K562 (cell line): ENCODE measurements around the gene TLR3. TPM values are rescaled to one million over a fixed set of nuclear protein-coding genes. Genes with fewer than 3 reads are reported as not detected.

ENCODE experiments used
- ATAC-seq: fragments of 200-7000 bp; cut with Tn5 transposase; 3 replicates; pipeline ENCODE4 v1.9.1; 2020; ENCODE audit warnings: moderate library complexity
- Bru-seq: library from RNA; stranded (reverse); fragments of 400-500 nt; gene quantifications from one replicate; lab custom pipeline; 2021; lab: Mats Ljungman, UMichigan
- BruChase-seq, 2 experiments: library from RNA; stranded (reverse); fragments of 400-500 nt; gene quantifications; one replicate each; lab custom pipeline; 2021; lab: Mats Ljungman, UMichigan
- BruUV-seq: library from RNA; stranded (reverse); fragments of 400-500 nt; replicated peaks from 2 replicates; lab custom pipeline; 2021; lab: Mats Ljungman, UMichigan
- CTCF ChIA-PET: fragments of 300-600 bp; formaldehyde crosslinking; extraction: SDS; loops from one replicate; lab custom pipeline; 2021; ENCODE audit warnings: low intra/inter-chr PET ratio; lab: Yijun Ruan, JAX
- POLR2A ChIA-PET: fragments of 300-600, 350-650 bp; sonication (Branson Sonifier 250); formaldehyde crosslinking; extraction: SDS; loops from one replicate; lab custom pipeline; 2021; ENCODE audit warnings: antibody characterized with exemption, inconsistent platforms; lab: Yijun Ruan, JAX
- DNase-seq, 4 experiments: peaks; one replicate each; pipeline versions ENCODE4 v3.0.0 to v3.0.0-alpha.2; 2011 to 2018; ENCODE audit warnings: low spot score in 3 of 4, mixed read lengths in 3 of 4; ENCODE audit errors: extremely low read depth in 1 of 4
- FAIRE-seq: peaks from 2 replicates; lab custom pipeline; 2011; peaks lifted over from hg19 to GRCh38; lab: Jason Lieb, UNC
- H2AFZ ChIP-seq: 2 replicates; pipeline ENCODE4 v1.6.0; 2011; ENCODE audit warnings: low read depth, low read length, control low read depth, inconsistent platforms
- H3K27ac ChIP-seq: fragments of 200-600 bp; 3 replicates; pipeline ENCODE4 v1.8.0; 2011; ENCODE audit warnings: low read depth, mild to moderate bottlenecking, control low read depth, inconsistent platforms, low read length, moderate library complexity, mixed read lengths; ENCODE audit errors: extremely low read depth
- H3K27me3 ChIP-seq, 2 experiments: fragments of 300-600 bp in 1 of 2; 2 replicates in 1 of 2; 3 replicates in 1 of 2; pipeline versions ENCODE4 v1.6.0 to v1.8.0; 2011; ENCODE audit warnings: inconsistent platforms in 2 of 2, low read length in 2 of 2, mild to moderate bottlenecking in 1 of 2, mixed read lengths in 1 of 2, moderate library complexity in 1 of 2; ENCODE audit not compliant: control insufficient read depth in 2 of 2, insufficient read depth in 2 of 2
- H3K36me3 ChIP-seq: fragments of 300-600 bp; 3 replicates; pipeline ENCODE4 v1.8.0; 2011; ENCODE audit warnings: mild to moderate bottlenecking, low read length, inconsistent platforms; ENCODE audit not compliant: control insufficient read depth, insufficient read depth
- H3K4me1 ChIP-seq, 2 experiments: fragments of 200-600 bp in 1 of 2; replicated peaks in 1 of 2; 2 replicates in 1 of 2; 3 replicates in 1 of 2; pipeline versions ENCODE4 v1.5.1 to v1.8.0; 2011; ENCODE audit warnings: inconsistent platforms in 2 of 2, low read length in 2 of 2, mild to moderate bottlenecking in 1 of 2, mixed read lengths in 1 of 2, moderate library complexity in 1 of 2; ENCODE audit not compliant: control insufficient read depth in 2 of 2, insufficient read depth in 2 of 2
- H3K4me2 ChIP-seq: 2 replicates; pipeline ENCODE4 v1.6.1; 2011; ENCODE audit warnings: low read length, control low read depth, inconsistent platforms, mixed read lengths; ENCODE audit not compliant: insufficient read depth
- H3K4me3 ChIP-seq: fragments of 200-600 bp; sonication (generic), shearing (Covaris generic); 2 replicates; pipeline ENCODE4 v1.5.1; 2016; ENCODE audit warnings: control low read depth, inconsistent platforms
- H3K79me2 ChIP-seq: fragments of 200-600 bp; 3 replicates; pipeline ENCODE4 v1.8.0; 2011; ENCODE audit warnings: low read length, inconsistent platforms; ENCODE audit not compliant: control insufficient read depth, insufficient read depth
- H3K9ac ChIP-seq, 2 experiments: 2 replicates each; pipeline versions ENCODE4 v1.6.0 to v1.6.1; 2011; ENCODE audit warnings: low read depth in 2 of 2, low read length in 2 of 2, control low read depth in 1 of 2, inconsistent platforms in 1 of 2, mild to moderate bottlenecking in 1 of 2, mixed read lengths in 1 of 2; ENCODE audit not compliant: insufficient read depth in 1 of 2
- H3K9me1 ChIP-seq: one replicate; pipeline ENCODE4 v1.6.0; 2011; ENCODE audit warnings: inconsistent platforms, mild to moderate bottlenecking, low read length, moderate library complexity; ENCODE audit not compliant: control insufficient read depth, insufficient read depth
- H3K9me3 ChIP-seq: replicated peaks from 2 replicates; pipeline ENCODE4 v1.5.1; 2011; ENCODE audit warnings: low read depth, low read length, inconsistent platforms; ENCODE audit not compliant: control insufficient read depth, insufficient read depth
- H4K20me1 ChIP-seq: replicated peaks from 2 replicates; pipeline ENCODE4 v1.6.1; 2011; ENCODE audit warnings: low read length, inconsistent platforms, mixed read lengths; ENCODE audit not compliant: control insufficient read depth, insufficient read depth
- ATF7 ChIP-seq: fragments of 450-650 bp; IDR thresholded peaks from 2 replicates; pipeline ENCODE4 v1.7.1; 2014; ENCODE audit warnings: mild to moderate bottlenecking, moderate library complexity
- ZNF184 ChIP-seq: sonication (generic); formaldehyde crosslinking; IDR thresholded peaks from 2 replicates; pipeline ENCODE4 v1.5.0; 2020; ENCODE audit warnings: missing genetic modification reagents
- WGBS: fragments of 100-300 bp; shearing (Covaris generic); methylation state at CpG from one replicate; pipeline ENCODE4 v1.1.6; 2016; ENCODE audit warnings: low coverage, mixed read lengths; ENCODE audit not compliant: insufficient coverage; ENCODE audit errors: missing lambda C conversion rate; 5-methylcytosine and 5-hydroxymethylcytosine counted together
- in situ Hi-C: fragments of 300-500 bp; cut with MboI; formaldehyde crosslinking; loops from 4 replicates; pipeline ENCODE4 v1.15.0; 2018; ENCODE audit warnings: inconsistent platforms, mixed read lengths
- intact Hi-C: fragments of 100-400 bp; cut with micrococcal nuclease; formaldehyde crosslinking; loops from 2 replicates; pipeline ENCODE4 v1.14.2; 2022
- long read RNA-seq, 3 experiments: library from polyadenylated mRNA in 2 of 3; library from RNA in 1 of 3; unstranded in 2 of 3; stranded (forward) in 1 of 3; transcript quantifications; one replicate each; pipeline ENCODE4 v2.0.0, GENCODE V29; 2019 to 2022
- polyA minus RNA-seq, 3 experiments: library from RNA; depleted of rRNA, polyadenylated mRNA; stranded (reverse); fragments of >200 nt; gene quantifications; 2 replicates each; pipeline ENCODE4 v1.2.3, GENCODE V29; 2011
- polyA plus RNA-seq, 8 experiments: library from polyadenylated mRNA; depleted of rRNA in 4 of 8; stranded (reverse) in 5 of 8; unstranded in 3 of 8; fragments of >200 nt; fragmentation: Nextera tagmentation in 2 of 8; fragmentation: Illumina TruSeq in 1 of 8; extraction: Ambion mirVana in 2 of 8; extraction: Trizol in 1 of 8; gene quantifications; 2 replicates each; pipeline versions ENCODE4 v1.2.1 to v1.2.3, GENCODE V29; 2011 to 2014; ENCODE audit warnings: inconsistent platforms in 1 of 8, missing spikeins in 1 of 8
- total RNA-seq, 7 experiments: library from RNA; depleted of rRNA in 6 of 7; stranded (reverse); fragments of >200 nt in 6 of 7; fragmentation: Illumina TruSeq in 2 of 7; extraction: Trizol in 2 of 7; gene quantifications; 2 replicates each; pipeline versions ENCODE4 v1.2.1 to v1.2.3, GENCODE V29; 2011 to 2021; ENCODE audit warnings: low replicate concordance in 1 of 7
- TF ChIP-seq, protein P1 (sequence below): fragments of 450-650 bp; IDR thresholded peaks from 2 replicates; pipeline ENCODE4 v1.6.1; 2018; ENCODE audit not compliant: partially characterized antibody

TLR3 gene
- total RNA-seq (2011; cell fraction: chromatin; rRNA removed; ENCODE audit: low replicate concordance) = not detected in 2 replicates
- not detected in 2 replicates for total RNA-seq (2011; cell fraction: nucleolus; rRNA removed)
- total RNA-seq (2011; cell fraction: nucleoplasm; rRNA removed) = not detected in 2 replicates
- total RNA-seq (2014; rRNA removed) (not detected in 2 replicates), total RNA-seq (2014; rRNA removed; fragmentation: Illumina TruSeq; extraction: Trizol) (0.13 TPM in 1 of 2 replicates, not detected in the other), total RNA-seq (2015; rRNA removed; fragmentation: Illumina TruSeq; extraction: Trizol) (not detected in 2 replicates), total RNA-seq (2021) (not detected in 2 replicates), polyA plus RNA-seq (2011; rRNA removed) (not detected in 2 replicates), polyA plus RNA-seq (2014; fragmentation: Illumina TruSeq; extraction: Trizol) (not detected in 2 replicates), polyA plus RNA-seq (2014; fragmentation: Nextera tagmentation; extraction: Ambion mirVana) (under 1 TPM in 1 of 2 experiments, not detected in 1; 0.01 TPM), polyA plus RNA-seq (2014; rRNA removed) (0.05 TPM in 1 of 2 replicates, not detected in the other), polyA minus RNA-seq (2011; rRNA and poly(A)+ RNA removed) (not detected in 2 replicates), Bru-seq, nascent RNA (not detected), BruChase-seq, experiment 1, labeled RNA remaining after a 2-hour chase (percentile 13 among the genes with signal in this experiment), BruChase-seq, experiment 2, labeled RNA remaining after a 6-hour chase (percentile 14 among the genes with signal in this experiment)
- polyA plus RNA-seq (2011; cell fraction: cytosol; rRNA removed) = not detected in 2 replicates
- 0.07 TPM in 1 of 2 replicates, not detected in the other for polyA plus RNA-seq (2011; cell fraction: nucleus; rRNA removed)
- polyA plus RNA-seq (2012) = 0.07 TPM in 1 of 2 replicates, not detected in the other
- polyA minus RNA-seq (2011; cell fraction: cytosol; rRNA and poly(A)+ RNA removed) = not detected in 2 replicates
- polyA minus RNA-seq (2011; cell fraction: nucleus; rRNA and poly(A)+ RNA removed) = not detected in 2 replicates
- long read RNA-seq, experiment 1 = 0 reads
- long read RNA-seq, experiment 2 = 0 reads
- long read RNA-seq, experiment 3 = 0 reads

GRCh38 chr4:186068581-186069348, at the start of gene TLR3:
TSS of gene TLR3 (plus strand) at chr4:186069156. CDS start at chr4:186076620, 7,464 bp downstream.
- Histone ChIP-seq H3K9ac (no peak within 1 kb of the TSS), H3K9me3 (no peaks in the 10 kb centered on the region), H3K79me2 (no peaks in the 10 kb centered on the region), H3K4me2 (peak within 1 kb of the TSS; percentile 54), H3K4me3 (no peak within 1 kb of the TSS), H3K27ac (no peak within 1 kb of the TSS), H2AFZ (no peak within 1 kb of the TSS; the same call in 1 of the 2 replicates), H3K27me3 (peaks cover 0 to 5% of the 10 kb centered on the region in 2 experiments; a peak in 2 of 5 replicates), H3K36me3 (no peaks in the 10 kb centered on the region), H3K9me1 (no peaks in the 10 kb centered on the region), H4K20me1 (no peaks in the 10 kb centered on the region), H3K4me1 (no peaks in the 10 kb centered on the region)
- TF ChIP-seq ATF7 (0 out of 2 replicates have a peak, but pooled peaks have one; percentile 17), ZNF184 (CRISPR knock-in tag) (no peak)
- TF ChIP-seq, protein P1, sequence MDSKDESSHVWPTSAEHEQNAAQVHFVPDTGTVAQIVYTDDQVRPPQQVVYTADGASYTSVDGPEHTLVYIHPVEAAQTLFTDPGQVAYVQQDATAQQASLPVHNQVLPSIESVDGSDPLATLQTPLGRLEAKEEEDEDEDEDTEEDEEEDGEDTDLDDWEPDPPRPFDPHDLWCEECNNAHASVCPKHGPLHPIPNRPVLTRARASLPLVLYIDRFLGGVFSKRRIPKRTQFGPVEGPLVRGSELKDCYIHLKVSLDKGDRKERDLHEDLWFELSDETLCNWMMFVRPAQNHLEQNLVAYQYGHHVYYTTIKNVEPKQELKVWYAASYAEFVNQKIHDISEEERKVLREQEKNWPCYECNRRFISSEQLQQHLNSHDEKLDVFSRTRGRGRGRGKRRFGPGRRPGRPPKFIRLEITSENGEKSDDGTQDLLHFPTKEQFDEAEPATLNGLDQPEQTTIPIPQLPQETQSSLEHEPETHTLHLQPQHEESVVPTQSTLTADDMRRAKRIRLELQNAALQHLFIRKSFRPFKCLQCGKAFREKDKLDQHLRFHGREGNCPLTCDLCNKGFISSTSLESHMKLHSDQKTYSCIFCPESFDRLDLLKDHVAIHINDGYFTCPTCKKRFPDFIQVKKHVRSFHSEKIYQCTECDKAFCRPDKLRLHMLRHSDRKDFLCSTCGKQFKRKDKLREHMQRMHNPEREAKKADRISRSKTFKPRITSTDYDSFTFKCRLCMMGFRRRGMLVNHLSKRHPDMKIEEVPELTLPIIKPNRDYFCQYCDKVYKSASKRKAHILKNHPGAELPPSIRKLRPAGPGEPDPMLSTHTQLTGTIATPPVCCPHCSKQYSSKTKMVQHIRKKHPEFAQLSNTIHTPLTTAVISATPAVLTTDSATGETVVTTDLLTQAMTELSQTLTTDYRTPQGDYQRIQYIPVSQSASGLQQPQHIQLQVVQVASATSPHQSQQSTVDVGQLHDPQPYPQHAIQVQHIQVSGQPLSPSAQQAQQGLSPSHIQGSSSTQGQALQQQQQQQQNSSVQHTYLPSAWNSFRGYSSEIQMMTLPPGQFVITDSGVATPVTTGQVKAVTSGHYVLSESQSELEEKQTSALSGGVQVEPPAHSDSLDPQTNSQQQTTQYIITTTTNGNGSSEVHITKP = peak; percentile 90
- ATAC-seq = no peak
- intact Hi-C loops = loop anchor here (2.0 to 10.0 kb wide), 2 partner anchors 68 to 186 kb away; no protein-coding TSS in a partner anchor
- WGBS = 0% methylated on average over 10 of the region's 12 CpGs
- BruUV-seq = no TSS peak
- no peak for DNase-seq
- no peak for FAIRE-seq
- CTCF ChIA-PET = no interaction called here
- POLR2A ChIA-PET = interaction anchor here (0.7 kb wide), 1 partner anchor 102 kb away, joined by 3 read pairs; no protein-coding TSS in a partner anchor
- in situ Hi-C loops = no loop called here
